Stimulated activated naive CD4-positive, alpha-beta T cell treated with Interleukin-2 at 50 U/mL for 16 hours (primary cell): Measurements from ENCODE around the gene DHX8.

ENCODE experiments used
- DNase-seq: peaks from one replicate; lab custom pipeline; 2025; lab: John Stamatoyannopoulos, UW

DHX8 gene

GRCh38 chr17:43547659-43548256, 64.0 kb downstream of the DHX8 start:
- no peak for DNase-seq

- no peak for DNase-seq
These were observed 65.1 kb downstream of the DHX8 start for GRCh38 chr17:43548689-43549379.

- no peak for DNase-seq
These were observed 65.7 kb downstream of the DHX8 start for GRCh38 chr17:43549496-43549895.

DNA sequence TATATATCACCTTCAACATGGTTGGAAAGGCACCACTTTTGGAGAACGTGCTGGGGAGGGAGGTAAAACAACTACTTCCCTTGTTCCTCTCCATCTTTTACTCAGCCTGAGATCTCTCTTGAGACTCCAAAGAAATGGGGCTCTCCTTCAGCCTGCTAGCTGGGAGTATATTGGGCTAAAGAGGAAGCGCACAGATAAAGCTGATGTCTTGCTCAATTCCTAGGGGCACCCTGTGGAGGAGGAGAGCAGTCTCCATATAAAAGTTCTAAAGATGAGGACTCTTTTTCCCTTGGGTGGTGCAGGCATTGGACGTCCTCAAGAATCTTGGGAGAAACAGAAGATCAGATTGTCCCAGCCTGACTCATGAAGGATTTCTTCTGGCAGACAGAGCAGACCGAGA, 67.0 kb downstream of the DHX8 start:
- no peak for DNase-seq

DNA sequence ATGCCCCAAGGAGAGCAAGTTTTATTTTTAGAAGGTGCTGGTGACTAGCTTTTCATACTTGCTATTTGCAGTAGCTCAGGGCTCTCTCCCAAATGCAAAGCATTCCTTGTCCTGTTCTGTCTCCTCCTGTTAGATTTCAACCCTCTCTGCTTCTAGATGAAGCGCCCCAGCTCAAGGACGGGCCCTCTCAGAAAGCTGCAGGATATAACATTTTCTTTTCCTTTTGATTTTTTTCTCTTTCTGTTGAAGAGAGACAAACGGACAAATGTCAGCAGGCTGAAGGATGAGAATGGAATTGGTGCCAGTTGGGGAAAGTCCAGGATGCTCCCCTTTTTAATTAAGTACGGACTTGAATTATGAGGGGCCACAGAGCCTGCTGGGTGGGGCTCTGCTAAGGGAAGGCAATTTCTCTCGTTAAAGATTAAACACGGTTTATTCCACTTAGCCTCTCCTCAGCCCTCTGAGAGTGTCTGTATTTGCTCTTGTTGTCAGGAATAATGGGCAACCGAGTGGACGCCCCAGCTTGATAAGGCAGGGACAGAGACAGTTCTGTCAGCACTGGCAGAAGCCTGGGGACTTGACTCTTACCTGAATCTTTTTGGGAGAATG, 68.6 kb downstream of the DHX8 start:
- no peak for DNase-seq

DNA sequence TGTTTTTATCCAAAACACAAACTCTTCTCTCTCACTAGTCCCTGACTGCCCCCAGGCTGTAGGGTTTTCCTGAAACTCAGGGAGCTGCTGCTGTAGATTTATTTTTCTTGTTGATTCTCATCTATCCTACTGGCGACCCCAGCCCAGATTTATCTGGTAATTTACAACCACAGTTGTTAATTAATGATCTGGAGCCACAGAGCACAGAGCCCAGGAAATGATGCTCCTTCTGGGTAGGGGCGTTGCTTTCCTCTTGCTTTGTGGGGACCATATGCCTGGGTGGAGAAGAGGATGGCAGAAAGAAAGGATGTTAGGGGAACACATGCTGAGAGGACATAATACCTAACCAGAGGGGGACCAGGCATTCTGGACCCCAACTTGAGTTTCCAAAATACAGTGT, 69.8 kb downstream of the DHX8 start:
- DNase-seq, result no peak

DNA sequence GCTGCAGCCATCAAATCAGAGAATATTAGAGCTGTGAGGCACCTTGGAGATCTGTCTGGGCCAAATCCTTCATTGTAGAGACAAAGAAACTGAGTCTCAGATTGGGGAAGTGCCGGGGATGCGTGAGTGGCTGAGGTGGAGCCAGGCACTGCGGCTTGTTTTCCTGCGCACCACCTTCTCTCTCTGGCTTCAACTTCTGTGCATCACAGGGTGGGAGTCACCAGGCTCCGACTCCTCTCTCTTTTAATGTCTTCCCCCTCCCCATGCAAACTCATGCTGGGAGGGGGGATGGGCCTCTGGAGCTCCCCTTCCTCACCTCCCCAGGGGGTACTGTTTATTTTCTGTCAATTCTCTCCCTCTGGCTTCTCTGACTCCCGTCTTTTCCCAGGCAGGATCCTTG, 71.1 kb downstream of the DHX8 start:
- no peak for DNase-seq

DNA sequence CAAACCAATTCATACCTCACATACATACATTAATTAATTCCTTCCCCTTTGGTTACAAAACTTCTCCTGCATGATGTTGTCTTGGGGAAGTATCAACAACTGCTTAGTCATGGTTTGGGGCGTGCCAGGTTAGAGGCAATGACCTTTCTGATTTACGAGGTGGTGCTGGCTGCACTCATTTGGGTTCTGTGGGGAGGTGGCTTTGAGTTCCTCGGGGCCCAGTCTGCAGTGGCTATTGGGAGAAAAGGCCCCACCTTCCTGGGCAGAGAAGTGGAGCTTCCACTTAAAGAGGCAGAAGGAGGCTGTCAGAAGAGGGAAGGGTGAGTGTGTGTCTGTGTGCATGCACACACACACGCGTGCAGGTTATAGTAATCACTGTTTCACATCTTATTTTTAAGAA, 72.5 kb downstream of the DHX8 start:
- no peak for DNase-seq

DNA sequence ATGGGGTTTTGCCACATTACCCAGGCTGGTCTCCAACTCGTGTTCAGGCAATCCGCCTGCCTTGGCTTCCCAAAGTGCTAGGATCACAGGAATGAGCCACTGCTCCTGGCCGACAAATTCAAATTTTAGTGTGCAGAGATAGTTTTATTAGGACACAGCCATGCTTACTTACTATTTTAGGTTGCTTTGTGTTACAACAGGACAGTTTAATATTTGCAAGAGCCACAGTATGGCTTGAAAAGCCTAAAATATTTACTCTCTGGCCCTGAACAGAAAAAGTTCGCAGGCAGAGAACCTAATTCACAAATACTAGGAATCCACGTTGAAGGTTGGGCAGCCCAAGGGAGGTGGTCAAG, 75.0 kb downstream of the DHX8 start:
- no peak for DNase-seq

DNA sequence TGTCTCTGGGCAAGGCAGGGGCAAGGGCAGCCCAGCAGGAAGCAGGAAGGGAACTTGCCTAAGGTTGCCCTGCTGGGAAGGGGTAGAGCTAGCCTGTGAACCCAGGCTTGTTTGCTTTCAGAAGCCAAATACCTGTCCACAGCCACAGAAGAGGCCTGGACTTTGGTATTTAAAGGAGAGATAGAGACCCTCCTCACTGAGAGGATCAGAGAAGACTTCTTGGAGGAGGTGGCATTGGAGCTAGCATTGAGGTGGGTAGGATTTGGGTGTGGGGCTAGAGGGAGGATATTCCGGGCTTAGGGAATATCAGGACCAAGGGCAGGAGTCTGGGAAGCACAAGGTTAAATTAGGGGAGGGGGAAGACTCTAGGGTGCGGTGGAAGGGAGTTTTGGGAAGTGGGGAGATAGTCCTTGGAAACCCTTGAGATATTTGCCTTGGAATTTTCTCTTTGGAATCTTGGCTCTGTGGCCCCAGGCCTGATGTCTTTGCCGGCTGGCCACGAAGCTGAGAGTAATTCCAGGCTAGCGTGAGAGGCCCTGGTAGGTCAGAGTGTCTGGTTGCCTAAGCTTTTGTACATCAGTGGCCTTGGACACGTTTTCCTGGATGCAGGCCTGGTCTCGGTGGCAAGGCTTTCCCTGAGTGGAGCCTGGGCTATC, 75.5 kb downstream of the DHX8 start:
- no peak for DNase-seq

DNA sequence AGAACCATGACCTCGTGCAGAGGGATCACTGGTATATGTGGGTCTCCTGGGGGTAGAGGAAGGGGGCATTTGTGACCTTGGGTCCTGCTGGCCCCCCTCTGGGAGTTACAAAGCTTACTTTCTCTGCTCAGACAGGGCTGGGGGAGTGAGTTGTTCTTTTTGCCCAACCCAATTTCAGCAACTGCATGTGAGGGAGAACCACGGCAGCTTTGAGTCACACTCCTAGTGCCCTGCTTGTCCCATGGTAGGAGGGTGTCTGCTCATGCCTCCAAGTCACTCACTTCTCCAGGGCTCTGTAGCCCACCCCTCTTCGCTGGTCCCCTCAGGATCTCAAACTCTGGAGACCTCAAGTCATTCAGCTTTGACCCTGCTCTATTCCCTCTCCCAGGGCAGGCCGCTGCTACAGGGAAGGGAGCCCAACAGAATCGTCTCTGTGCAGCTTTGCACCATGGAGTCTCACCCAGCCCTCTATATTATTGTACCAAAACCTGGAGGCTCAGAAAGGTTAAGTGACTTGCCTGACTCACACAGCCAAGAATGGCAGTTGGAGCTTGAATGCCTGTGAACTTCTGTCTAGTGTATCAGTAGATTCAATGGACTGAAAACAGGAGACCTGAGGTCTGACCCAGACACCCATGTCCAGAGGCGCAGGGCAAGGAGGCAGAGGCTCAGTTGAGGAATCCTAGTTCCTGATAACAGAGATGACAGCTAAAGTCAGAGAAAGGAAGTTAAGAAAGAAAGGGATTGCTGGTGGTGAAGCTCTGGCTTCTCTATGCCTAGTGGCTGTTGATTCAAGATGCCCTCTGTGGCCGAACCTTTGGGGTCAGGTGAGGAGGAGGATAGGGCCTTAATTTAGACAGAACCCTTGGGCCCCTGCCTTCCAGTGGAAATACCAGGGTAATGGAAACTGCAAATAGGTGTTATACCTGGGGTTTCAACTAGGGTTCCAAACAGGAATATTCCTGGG, 77.0 kb downstream of the DHX8 start:
- DNase-seq, result no peak

- DNase-seq, result no peak
These were observed 79.2 kb downstream of the DHX8 start for GRCh38 chr17:43562679-43563599.

GRCh38 chr17:43563600-43564594, 80.1 kb downstream of the DHX8 start:
- no peak for DNase-seq

DNA sequence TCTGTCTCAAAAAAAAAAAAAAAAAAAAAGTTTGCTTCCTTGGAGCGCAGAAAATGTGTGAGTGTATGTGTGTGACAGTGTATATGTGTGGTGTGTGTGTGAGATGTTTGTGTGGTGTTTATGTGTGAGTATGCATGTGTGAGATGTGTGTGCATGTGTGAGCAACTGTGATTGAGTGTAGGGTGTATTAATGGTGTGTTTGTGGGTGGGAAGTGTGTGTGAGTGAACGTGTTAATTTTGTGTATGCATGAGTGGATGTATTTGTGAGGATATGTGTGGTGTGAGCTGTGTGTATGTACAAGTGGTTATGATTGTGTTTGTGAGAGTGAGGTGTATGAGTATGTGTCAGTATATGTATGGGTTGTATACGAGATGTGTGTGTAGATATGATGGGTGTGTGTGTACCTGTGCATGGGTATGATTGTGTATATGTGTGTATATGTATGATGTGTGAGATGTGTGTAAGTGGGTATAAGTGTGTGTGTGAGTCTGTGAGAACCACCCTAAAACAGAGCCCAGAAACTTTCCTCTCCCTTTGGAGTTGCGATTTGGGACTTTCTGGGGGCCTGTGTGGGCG, 84.8 kb downstream of the DHX8 start:
- no peak for DNase-seq

DNA sequence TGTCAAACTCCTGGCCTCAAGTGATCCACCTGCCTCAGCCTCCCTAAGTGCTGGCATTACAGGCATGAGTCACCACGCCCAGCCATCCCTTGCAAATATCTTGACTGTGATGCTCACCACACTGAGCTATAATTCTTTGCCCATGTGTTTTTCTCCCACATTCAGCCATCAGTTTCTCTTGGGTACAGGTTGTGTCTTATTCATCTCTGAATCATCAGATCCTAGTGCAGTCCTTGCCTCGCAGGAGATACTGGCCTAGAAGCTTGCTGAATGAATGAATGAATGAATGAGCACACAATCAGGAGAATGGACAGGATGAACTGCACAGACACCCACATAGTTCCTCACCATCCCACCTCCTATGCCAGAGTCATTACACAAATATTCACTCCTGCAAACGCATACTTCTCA, 86.7 kb downstream of the DHX8 start:
- no peak for DNase-seq

DNA sequence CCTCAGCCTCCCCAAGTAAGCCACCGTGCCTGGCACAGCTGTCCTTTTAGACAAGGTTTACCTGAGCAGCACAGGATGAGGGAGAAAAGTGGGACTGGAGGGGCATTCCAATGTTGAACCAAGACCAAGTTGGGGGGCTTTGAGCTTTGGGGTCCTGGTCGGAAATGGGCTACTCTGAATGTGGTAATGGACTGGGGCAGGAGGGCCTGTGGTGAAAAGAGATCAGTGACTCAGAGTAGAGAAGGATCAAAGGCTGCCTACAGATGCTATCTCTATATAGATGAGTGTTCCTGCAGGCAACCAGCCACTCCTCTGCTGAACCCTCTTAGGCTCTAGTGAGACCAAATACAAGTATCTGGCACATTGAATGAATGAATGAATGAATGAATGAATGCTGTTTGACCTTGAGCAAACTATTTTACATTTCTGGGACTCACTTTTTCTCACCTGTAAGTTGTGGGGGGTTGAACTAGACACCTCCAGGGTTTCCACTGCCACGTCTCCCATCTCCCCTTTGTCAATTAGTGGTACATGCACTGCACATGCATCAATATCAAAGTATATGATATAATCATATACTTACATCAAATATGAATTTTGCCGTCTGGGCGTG, 88.7 kb downstream of the DHX8 start:
- no peak for DNase-seq

DNA sequence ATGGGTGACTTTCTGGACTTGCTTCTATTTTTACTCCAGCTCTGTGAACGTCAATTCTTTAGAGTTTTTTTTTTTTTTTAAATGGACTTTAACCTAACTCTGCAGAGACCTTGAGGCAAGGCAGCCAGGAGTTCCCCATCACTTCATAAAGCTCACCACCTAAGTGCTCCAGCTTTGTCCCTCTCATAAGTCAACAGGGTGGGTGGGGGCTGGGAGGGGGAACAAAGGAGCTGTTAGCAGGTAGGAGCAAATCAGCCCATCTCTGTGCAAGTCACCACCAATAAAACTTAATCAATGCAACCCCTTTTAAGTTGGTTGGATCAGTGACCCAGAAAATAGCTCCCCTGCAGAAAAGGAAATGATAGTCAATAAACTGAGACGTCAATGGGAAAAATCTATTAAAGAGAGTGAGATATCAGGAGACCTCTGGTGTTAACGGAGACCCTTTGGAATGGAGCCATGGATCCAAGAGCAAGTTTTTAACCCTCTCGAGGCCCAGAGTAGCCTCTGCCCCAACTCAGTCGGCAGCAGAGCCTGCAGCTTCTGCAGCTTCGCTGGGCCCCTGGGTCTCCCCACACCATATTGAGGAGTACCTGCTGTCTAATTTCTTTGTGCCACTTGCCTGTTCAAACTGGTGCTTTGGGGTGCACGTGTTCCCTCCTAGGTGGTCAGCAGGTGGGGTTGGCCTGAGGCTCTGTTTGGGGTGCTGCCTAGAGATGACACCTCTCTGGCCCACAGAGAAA, 90.0 kb downstream of the DHX8 start:
- no peak for DNase-seq

GRCh38 chr17:43574348-43574747, 90.6 kb downstream of the DHX8 start:
- no peak for DNase-seq
